GM19452 (cell line): ENCODE results near the gene PEX14.
A peak's percentile ranks its signal among the peaks of the same experiment; 100 is the strongest.
"Not testable (repeated sequence)": the region's sequence is repeated elsewhere in the genome, so short reads cannot be mapped to it uniquely, and the experiment has no call there.

Experiments used
- ATAC-seq: cut with Tn5 transposase; IDR thresholded peaks from one replicate; pipeline ENCODE4 v1.9.1; 2021; ENCODE audit not compliant: unreplicated experiment

The PEX14 gene, protein sequence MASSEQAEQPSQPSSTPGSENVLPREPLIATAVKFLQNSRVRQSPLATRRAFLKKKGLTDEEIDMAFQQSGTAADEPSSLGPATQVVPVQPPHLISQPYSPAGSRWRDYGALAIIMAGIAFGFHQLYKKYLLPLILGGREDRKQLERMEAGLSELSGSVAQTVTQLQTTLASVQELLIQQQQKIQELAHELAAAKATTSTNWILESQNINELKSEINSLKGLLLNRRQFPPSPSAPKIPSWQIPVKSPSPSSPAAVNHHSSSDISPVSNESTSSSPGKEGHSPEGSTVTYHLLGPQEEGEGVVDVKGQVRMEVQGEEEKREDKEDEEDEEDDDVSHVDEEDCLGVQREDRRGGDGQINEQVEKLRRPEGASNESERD

DNA sequence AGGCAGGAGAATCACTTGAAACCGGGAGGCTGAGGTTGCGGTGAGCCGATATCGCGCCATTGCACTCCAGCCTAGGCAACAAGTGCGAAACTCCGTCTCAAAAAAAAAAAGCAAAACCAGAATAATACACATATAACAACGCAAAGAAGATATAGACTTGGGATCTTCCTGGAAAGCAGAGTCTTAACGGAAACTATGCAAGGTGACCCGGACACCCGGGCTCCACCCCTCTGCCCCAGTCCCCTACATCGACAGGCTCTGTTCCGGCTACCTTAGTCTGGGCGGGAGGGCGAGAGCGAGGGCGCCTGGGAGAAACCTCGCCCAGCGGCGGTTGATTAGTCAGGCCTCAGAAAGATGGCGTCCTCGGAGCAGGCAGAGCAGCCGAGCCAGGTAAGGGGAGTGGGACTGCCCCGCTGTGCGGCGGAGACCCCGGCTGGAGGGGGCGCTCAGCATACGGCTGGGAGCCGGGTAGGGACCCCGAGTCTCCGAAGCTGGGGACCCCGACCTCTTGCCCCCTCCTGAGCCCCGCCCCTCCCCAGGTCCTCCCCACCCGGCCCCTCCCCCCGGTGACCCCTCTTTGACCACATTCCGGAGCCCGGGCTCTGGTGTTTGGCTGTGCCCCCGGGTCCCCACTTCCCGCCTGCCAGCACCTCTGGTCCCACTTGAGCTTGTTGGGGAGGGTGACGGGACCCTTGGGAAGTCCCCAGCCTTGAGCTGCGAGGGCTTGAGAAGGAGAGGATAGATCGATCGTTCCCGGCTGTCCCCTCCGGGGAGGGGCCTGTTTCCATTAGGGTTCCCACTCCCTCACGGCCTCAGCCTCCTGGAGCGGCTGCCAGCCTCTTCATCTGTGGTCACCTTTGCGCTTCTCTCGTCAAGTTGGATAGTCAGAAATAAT is at the start of gene PEX14:
PEX14 (plus strand) TSS at position 338 of the 895 bp plus-strand sequence; CDS start at position 355, 17 bp downstream.
- ATAC-seq, result peak; percentile 57

DNA sequence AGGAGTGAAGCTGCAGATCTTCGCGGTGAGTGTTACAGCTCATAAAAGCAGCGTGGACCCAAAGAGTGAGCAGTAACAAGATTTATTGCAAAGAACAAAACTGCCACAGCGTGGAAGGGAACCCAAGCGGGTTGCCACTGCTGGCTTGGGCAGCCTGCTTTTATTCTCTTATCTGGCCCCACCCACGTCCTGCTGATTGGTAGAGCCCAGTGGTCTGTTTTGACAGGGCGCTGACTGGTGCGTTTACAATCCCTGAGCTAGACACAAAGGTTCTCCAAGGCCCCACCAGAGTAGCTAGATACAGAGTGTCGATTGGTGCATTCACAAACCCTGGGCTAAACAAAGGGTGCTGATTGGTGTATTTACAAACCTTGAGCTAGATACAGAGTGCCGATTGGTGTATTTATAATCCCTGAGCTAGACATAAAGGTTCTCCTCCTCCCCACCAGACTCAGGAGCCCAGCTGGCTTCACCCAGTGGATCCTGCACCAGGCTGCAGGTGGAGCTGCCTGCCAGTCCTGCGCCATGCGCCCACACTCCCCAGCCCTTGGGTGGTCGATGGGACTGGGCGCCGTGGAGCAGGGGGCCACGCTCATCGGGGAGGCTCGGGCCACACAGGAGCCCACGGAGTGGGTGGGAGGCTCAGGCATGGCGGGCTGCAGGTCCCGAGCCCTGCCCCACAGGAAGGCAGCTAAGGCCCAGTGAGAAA is 48.8 kb upstream of the PEX14 start:
- not testable (repeated sequence) for ATAC-seq

DNA sequence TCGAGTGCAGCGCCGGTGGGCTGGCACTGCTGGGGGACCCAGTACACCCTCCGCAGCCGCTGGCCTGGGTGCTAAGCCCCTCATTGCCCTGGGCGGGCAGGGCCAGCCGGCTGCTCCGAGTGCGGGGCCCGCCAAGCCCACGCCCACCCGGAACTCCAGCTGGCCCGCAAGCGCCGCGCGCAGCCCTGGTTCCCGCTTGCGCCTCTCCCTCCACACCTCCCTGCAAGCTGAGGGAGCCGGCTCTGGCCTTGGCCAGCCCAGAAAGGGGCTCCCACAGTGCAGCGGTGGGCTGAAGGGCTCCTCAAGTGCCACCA is 48.3 kb upstream of the PEX14 start:
- ATAC-seq, result not testable (repeated sequence)

DNA sequence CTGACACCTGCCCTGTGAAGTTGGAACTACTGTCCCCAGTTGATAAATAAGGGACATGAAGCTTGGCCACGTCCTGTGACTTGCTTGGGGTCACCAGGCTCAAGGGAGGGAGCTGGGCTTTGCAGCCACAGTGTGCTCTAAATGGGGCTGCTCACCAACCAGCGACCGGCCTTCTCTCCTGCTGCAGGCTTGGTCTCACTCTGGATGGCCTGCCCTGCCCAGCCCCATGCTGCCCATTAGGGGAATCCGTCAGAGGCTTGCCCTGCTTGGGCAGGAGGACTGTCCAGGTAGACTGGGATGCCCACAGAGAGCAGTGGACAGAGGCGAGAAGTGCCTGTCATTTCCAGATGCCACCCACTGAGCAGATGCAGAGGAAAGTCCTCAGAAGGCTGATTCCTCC is 45.8 kb upstream of the PEX14 start:
- no peak for ATAC-seq

DNA sequence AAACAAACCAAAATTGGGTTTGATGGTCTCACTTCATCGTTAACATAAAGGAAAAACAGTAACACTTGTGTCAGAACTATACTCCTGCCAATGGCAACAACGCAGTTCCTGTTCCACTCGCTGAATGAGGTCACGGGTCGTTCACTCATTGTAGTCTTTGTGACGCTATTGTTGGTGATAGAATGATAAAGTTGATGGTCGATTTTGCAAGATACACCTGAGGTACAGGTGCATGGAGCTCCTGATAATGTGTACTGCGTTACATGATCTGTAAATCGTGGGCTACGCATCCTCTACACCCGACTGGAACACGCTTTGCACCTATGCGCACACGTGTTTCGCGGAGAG is 44.9 kb upstream of the PEX14 start:
- ATAC-seq, result no peak

DNA sequence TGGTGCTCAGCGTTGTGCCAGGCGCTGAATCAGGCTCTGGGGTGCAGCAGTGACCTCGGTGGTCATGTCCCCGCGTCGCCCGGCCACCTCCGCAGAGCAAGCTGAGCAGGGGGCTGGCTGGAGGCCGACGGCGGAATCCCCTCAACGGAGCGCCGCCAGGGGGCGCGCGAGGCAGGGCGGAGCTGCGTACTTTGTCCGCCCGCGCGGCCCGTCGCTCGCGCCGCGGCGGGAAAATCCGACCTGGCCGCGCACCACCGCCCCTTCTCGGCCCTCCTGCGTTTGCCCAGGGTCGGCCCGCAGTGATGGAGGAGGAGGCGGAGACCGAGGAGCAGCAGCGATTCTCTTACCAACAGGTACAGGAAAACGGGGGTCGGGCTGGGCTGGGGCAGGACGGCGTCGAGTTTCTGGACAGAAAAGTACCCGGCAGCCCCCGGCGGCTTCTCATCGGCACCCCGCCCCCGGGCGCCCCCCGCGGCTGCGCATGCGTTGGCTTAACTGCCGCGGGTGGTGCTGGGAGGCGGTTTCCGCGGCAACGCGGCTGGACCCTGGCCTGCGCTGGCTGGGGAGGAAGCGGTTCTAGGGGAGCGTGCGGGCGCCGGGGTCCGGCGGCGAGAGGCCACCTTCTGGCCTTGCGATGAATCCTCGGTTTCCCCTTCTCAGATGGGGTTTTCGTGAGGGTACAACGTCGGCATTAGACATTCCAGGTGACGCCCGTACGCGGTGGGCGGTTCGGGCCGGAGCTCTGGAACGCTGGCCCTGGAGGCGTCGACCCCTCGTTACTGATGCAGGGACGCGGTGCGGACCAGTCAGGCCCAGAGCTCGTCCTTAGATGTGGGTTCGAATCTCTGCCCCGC is 44.3 kb upstream of the PEX14 start, which contains the start of gene CENPS:
CENPS (plus strand) TSS at position 218 of the 854 bp plus-strand sequence; CDS start at position 303, 85 bp downstream.
- peak; percentile 68 for ATAC-seq

DNA sequence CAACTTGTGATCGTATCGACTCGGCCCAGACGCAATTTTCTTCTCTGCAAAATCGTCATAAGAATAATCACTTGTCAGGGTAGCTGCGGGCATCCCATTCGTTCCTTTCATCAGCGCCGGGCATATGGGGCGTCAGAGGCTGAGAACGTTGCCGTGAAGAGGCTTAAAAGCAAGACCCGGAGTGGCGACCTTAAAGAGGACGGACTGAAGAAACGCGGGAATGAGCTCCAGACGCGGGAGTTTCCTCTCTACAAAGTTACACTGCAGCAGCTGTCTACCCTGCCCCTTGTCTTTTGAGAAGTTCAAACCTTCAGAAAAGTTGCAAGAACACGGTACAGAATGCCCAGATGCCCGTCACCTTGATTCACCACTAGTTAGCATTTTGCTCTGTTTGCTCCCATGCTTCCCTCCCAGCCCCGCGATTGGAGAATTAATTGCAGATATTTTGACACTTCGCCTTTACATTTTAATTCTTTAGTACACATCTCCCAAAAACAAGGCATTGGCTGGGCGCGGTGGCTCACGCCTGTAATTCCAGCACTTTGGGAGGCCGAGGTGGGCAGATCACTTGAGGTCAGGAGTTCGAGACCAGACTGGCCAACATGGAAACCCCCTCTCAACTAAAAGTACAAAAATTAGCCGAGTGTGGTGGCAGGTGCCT is 43.5 kb upstream of the PEX14 start:
- ATAC-seq, result no peak

DNA sequence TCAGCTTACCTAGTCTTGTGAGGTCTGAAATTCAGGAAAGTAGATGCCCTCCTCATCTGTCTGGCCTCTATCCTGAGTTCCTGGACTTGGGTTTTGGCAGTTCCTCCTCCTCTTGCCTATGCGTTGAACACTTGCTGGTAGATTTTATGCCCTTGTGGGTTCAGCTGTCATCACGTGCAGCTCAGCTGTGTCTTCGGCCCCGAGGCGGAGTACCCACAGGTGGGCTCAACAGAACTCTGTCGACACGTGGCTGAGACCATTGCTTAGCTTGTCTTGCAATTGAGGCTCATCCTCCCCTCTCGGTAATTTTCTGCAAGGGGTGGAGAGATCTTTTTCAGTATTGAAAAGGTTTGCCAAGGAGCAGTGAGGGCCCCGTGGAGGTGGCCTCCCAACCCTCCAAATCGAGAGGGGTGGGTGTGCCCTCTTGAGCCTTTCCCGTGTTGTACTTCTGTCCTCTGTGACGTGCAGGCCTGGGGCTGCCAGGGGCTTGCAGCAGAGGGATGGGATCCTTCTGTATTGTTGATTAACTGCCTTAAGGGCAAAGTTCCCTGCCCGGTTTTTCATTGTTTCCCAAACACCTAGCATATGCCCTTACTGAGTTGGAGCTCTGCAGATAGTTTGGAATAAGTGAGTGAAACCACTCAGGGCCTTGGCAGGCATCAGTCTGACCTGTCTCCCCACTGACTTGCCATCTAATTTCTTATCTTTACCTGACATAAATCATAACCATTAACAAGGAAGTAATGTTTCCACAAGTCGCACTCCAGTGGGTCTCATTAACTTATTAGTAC is 41.6 kb upstream of the PEX14 start:
- no peak for ATAC-seq

DNA sequence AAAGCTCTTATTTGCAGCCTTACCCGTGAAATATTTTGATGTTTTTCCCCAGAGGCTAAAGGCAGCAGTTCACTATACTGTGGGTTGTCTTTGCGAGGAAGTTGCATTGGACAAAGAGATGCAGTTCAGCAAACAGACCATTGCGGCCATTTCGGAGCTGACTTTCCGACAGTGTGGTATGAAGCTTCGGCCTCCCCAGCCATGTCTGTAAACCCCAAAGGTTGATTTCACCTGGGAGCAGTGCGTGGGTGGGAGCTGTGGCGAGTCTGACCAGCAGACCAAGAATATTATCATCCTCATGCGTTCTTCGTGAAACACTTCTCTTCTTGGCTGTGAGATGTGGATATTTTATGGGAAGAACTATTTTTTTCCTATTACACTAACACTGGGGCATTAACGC is 41.0 kb upstream of the PEX14 start:
- no peak for ATAC-seq

DNA sequence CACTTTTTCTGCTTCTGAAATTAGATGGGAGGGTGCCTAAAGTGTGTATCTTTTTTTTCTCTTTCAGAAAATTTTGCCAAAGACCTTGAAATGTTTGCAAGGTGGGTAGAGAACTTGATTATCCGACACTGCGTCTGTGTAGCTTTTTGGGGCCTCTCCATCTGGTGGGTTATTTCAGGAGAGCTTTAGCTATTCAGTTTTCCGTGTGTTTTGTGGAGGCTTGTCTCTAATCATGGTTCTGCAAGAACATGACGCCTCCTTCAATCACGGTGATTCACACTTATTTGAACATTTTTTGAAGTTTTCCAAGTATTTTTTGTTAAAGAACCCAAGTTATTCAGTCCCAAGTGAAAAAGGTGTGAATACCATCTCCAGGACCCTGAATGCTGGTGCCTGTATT is 40.2 kb upstream of the PEX14 start:
- no peak for ATAC-seq

DNA sequence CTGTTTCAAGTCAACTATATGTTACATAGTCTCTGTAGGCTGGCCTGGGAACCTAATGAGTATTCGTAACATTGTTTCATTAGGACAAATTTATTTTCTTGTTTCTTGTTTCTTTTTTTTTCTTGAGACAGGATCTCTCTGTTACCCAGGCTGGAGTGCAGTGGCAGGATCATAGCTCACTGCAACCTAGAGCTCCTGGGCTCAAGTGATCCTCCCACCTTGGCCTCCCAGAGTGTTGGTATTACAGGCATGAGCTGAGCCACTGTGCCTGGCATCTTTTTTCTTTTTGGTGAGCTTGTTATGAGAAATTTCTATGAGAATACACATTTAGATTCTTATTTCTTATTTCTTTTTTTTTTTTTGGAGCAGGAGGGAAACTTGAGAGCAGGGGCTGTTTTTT is 37.7 kb upstream of the PEX14 start:
- no peak for ATAC-seq

DNA sequence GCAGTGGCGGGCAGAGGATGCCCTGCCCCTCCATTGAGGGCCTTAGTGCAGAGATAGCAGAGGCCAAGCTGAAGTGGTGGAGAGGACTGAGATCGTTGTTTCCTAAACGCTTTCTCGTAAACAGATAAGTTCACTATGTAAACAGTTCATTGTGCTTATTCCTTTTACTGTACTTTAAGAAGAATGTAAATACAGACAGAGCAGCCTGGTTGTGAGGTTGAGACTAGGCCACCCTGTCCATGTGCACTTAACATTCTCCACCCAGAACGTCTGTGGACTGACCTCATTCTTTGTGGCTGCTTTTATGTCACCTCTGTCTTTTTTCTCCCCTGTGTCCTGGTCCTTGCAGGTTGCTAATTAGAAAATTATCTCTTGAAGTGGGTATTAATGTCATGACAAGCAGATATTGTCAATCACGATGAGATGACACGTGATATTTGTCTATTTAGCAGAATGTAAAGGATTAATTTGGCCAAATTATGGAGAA is 36.0 kb upstream of the PEX14 start:
- ATAC-seq, result no peak

DNA sequence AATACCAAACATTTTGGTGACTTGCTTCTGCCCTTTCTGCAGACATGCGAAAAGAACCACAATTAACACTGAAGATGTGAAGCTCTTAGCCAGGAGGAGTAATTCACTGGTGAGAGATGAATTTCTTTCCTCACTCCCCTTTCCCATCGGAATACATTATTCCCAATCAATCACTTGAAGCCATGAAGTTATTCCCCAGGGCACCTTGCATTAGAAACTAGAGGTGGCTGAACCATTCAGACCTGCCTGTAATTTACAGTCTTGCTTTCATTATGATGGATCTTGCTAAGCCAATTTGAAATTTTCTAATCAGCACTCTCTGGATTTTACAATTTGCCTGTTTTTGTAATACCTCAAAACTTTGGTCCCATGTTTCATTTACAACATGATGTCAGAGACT is 34.4 kb upstream of the PEX14 start:
- no peak for ATAC-seq

DNA sequence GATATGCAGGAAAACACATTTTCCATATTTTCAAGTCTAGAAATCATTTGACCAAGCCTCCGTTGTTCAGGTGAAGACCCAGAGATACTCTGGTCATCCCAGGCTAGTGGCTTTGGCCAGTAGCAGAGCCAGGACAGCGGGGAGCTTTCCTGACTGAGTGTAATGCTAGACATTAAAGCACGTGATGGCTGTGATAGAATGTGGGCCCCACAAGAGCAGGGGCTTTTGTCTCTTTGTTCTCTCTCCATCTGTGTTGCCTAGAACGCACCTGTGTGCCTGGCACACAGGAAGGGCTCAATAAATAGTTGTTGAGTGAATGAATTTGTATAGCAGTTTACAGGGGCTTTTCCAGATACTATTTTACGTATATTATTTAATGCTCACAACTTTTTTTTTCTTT is 34.0 kb upstream of the PEX14 start:
- no peak for ATAC-seq

DNA sequence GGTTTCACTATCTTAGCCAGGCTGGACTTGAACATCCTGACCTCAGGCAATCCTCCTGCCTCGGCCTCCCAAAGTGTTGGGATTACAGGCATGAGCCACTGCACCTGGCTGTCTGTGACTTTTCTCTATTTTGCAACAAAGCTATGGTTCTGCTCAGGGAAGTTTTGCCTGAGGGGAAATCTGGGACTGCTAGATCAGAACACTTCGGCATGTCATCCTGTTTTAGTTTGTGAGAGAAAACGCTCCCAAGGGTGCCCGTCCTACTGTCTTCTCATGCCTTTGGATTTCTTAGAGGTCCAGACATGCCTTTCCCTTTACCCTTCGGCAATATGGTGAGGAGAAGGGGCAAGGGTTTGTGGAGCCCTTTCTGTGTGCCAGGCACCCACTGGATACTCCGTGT is 30.5 kb upstream of the PEX14 start:
- ATAC-seq, result no peak

DNA sequence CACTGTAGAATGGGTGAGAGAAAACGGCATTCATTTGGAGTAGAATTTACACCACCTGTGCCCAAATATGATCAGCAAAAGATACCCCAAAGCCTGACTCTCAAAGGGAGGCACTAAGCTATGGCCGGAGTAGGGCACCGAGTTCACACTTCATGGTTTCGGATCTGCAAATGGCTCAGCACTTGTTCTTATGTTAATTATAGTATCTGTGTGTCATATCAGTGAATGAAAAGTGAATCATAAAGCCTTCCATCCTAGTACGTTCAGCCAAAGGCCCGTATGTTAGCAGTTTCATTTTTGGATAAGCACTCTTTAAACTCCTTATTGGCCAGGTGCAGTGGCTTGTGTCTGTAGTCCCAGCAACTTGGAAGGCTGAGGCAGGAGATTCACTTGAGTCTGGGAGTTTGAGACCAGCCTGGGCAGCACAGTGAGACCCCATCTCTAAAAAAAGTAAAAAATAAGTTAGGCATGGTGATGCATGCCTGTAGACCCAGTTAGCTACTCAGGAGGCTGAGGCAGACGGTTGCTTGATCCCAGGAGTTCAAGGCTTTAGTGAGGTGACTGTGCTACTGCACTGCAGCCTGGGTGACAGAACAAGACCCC is 29.9 kb upstream of the PEX14 start:
- no peak for ATAC-seq

DNA sequence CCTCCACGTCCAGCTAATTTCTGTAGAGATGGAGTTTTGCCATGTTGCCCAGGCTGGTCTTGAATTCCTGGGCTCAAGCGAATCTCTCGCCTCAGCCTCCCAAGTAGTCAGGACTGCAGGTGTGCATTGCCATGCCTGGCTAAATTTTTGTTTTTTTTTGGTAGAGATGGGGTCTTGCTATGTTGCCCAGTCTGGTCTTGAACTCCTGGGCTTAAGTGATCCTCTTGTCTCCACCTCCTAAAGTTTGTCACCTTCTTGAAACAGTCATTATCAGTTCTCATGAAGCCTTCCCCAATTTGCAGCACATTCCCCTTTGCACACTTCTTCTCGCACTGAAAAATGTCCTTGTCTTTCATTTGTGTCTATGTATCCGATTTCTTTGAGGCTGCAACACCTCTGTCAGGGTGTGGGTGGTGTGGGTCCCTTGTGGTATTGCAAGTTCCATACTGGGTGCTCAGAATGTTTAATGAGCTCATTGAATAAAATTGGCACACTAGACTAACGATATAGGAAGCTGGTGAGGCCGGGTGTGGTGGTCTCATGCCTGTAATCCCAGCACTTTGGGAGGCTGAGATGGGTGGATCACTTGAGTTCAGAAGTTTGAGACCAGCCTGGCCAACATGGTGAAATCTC is 27.8 kb upstream of the PEX14 start:
- no peak for ATAC-seq

DNA sequence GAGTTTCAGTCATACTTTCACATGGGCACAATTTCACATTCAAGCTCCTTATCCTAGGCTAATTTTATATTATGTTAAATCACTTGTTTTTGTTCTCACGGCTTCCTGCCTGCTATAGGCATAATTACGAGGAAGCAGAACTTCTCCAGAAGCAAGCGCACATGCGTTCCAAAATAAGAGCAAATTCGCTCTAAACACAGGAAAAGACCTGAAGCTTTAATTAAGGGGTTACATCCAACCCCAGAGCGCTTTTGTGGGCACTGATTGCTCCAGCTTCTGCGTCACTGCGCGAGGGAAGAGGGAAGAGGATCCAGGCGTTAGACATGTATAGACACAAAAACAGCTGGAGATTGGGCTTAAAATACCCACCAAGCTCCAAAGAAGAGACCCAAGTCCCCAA is 25.0 kb upstream of the PEX14 start, which contains the start of gene CORT:
CORT (plus strand) TSS at position 281 of the 400 bp plus-strand sequence. CDS start 193 bp downstream, outside the sequence.
- no peak for ATAC-seq
